Activated T-cell treated with anti-CD3 and anti-CD28 coated beads, Interleukin-2, amount 50 U/mL, for 72 hours (primary cell): ENCODE data around the gene XIRP1. TPM values are rescaled to one million over a fixed set of nuclear protein-coding genes. Genes with fewer than 3 reads are reported as not detected.
A peak's percentile ranks its signal among the peaks of the same experiment; 100 is the strongest.

Experiments used
- ATAC-seq, 2 donors: fragments of 150-1000 bp; cut with Tn5 transposase; replicated peaks in 1 of 2; 2 replicates each; pipeline ENCODE4 v1.10.0; 2021; ENCODE audit warnings: moderate library complexity in 2 of 2, mild to moderate bottlenecking in 1 of 2
- DNase-seq, 2 donors: peaks; one replicate each; pipeline ENCODE4 v3.0.0; 2021 to 2022; ENCODE audit warnings: mixed read lengths in 1 of 2
- H3K27ac Mint-ChIP-seq: one replicate; pipeline ENCODE4 v1.8.0; 2022; ENCODE audit warnings: mild to moderate bottlenecking, moderate library complexity, mixed read lengths
- H3K27me3 Mint-ChIP-seq: one replicate; pipeline ENCODE4 v1.8.0; 2022; ENCODE audit warnings: low read depth, mixed read lengths
- H3K36me3 Mint-ChIP-seq, 2 donors: one replicate each; pipeline ENCODE4 v1.8.0; 2022; ENCODE audit warnings: mixed read lengths in 2 of 2, mild to moderate bottlenecking in 1 of 2; ENCODE audit not compliant: insufficient read depth in 2 of 2
- H3K4me1 Mint-ChIP-seq: one replicate; pipeline ENCODE4 v1.8.0; 2022; ENCODE audit warnings: low read depth, mixed read lengths
- H3K4me3 Mint-ChIP-seq, 2 donors: one replicate each; pipeline ENCODE4 v1.8.0; 2022; ENCODE audit warnings: mild to moderate bottlenecking in 2 of 2, mixed read lengths in 2 of 2, moderate library complexity in 2 of 2
- H3K9me3 Mint-ChIP-seq, 2 donors: one replicate each; pipeline ENCODE4 v1.8.0; 2022; ENCODE audit warnings: mixed read lengths in 2 of 2
- total RNA-seq, 2 donors: library from RNA; stranded (reverse); gene quantifications; one replicate each; pipeline ENCODE4 v1.2.3, GENCODE V29; 2022

The XIRP1 gene
- total RNA-seq, 2 donors from 2014 or later: 0.09 to 0.10 TPM

DNA sequence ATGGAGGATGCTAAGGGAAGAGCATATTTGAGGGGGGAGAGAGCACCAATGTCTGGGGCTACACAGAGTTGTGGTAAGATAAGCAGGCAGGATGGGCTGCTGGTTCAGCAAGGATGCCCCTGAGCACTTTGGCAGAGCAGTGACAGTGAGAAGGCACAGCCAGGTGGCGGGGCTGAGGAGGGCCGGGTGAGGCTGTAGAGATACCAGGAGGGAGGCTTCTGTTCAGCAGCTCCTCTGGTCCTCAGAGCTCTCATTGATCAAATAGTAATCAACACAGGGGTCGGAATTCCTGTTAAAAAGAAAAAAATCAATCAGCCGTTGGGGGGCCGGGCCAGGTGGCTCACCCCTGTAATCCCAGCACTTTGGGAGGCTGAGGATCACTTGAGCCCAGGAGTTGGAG lies 11.5 kb upstream of the XIRP1 start:
- H3K27ac Mint-ChIP-seq: no peak overlapping the region
- no peak overlapping the region for H3K4me3 Mint-ChIP-seq
- peaks cover 8% of the 10 kb centered on the region for H3K4me1 Mint-ChIP-seq
- ATAC-seq (no peak), DNase-seq (no peak)
- H3K9me3 Mint-ChIP-seq: no peaks in the 10 kb centered on the region
- H3K36me3 Mint-ChIP-seq: no peaks in the 10 kb centered on the region
- H3K27me3 Mint-ChIP-seq: peaks cover 33% of the 10 kb centered on the region

DNA sequence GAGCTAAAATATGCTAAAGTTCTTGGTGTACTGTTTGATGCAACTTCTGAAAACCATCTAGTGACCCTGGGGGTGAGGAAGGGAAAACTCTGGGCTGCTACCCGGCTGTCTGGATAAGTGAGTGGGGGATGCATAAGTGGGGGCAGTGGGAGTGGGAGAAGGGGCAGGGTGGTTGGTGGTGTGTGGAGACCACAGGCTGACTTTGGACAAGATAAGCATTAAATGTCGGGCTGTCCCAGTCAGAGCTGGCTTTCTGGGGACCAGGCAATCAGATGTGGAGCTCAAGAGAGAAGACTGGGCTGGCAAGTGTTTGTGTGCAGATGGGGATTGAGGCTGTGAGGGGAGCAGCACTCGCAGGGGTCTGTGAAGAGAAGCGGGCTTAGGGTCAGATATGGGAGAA lies 11.0 kb upstream of the XIRP1 start:
- no peak overlapping the region for H3K4me3 Mint-ChIP-seq
- ATAC-seq (no peak), DNase-seq (no peak)
- no peaks in the 10 kb centered on the region for H3K36me3 Mint-ChIP-seq
- H3K27ac Mint-ChIP-seq: no peak overlapping the region
- peaks cover 33% of the 10 kb centered on the region for H3K27me3 Mint-ChIP-seq
- H3K9me3 Mint-ChIP-seq: no peaks in the 10 kb centered on the region
- H3K4me1 Mint-ChIP-seq: peaks cover 7% of the 10 kb centered on the region

DNA sequence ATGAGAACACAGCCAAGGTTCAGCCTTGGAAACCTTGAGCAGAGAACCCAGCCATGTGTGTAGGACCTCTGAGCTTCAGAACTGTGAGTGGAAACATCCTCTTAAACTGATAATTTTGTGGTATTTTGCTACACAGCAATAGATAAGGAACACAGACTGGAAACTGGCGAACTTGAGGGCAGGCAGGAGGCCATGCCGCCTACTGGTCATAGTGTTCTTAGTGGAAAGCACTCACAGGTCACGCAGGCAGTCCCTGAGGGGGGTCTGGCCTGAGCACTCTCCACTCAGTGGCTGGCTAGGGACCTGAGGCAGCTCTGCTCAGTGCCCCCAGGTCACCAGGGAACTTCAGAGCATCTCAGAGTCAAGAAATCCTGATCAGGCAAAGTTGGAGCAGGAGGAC lies 9.7 kb upstream of the XIRP1 start:
- peaks cover 32% of the 10 kb centered on the region for H3K27me3 Mint-ChIP-seq
- ATAC-seq (no peak), DNase-seq (no peak)
- H3K4me1 Mint-ChIP-seq: no peaks in the 10 kb centered on the region
- H3K9me3 Mint-ChIP-seq: no peaks in the 10 kb centered on the region
- H3K36me3 Mint-ChIP-seq: no peaks in the 10 kb centered on the region
- no peak overlapping the region for H3K27ac Mint-ChIP-seq
- no peak overlapping the region for H3K4me3 Mint-ChIP-seq

DNA sequence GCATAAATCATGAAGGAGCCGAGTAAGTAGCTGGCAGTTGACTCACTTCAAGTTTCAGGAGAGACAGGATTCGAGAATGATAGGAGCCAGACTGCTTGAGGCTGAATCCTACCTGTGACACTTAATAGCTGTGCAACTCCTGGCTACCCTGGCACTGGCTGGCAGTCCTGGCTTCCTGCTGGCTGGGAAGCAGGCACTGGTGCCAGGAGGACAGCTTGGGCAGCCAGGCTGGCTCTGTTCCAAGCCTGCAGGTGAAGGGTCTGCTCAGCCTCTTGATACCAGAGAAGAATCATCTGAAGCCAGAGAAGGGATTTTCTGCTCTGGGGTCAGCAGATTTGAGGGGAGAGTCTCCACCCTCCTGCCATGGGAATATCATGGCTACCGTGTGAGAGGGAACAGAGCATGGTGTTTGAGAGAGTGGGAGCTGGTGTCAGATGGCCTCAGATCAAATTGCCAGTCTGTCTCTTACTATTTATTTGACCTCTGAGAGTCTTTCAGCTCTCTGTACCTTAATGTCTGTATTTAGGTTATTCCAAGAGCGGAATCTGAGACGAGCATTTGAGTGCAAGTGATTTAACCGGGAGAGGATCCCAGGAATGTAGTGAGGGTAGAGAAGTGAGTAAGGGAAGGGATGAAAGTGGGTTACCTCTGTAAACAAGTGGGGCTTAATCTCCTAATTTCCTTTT lies 4.4 kb upstream of the XIRP1 start:
- Mint-ChIP-seq H3K4me1 (peaks cover 19% of the 10 kb centered on the region), H3K36me3 (peaks cover 0 to 2% of the 10 kb centered on the region in 2 donors), H3K27me3 (peaks cover 16% of the 10 kb centered on the region), H3K4me3 (no peak overlapping the region), H3K27ac (no peak overlapping the region), H3K9me3 (no peaks in the 10 kb centered on the region)
- no peak for DNase-seq
- no peak for ATAC-seq

DNA sequence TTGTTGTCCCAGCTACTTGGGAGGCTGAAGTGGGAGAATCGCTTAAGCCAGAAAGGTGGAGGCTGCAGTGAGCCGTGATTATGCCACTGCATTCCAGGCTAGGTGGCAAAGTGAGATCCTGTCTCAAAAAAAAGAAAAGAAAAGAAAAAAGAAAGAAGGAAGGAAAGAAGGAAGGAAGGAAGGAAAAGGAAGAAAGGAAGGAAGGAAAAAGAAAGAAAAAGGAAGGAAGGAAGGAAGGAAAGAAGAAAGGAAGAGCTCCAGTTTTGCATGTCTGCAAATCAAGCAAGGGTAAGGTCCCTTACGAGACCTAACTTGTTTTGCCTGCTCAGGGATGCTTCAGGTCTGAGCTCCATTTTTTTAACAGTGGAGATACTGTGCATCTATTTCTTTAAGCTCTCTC lies 3.6 kb upstream of the XIRP1 start:
- Mint-ChIP-seq H3K9me3 (no peaks in the 10 kb centered on the region), H3K4me3 (no peak overlapping the region), H3K4me1 (peaks cover 27% of the 10 kb centered on the region), H3K27ac (no peak overlapping the region), H3K27me3 (peaks cover 9% of the 10 kb centered on the region), H3K36me3 (peaks cover 0 to 2% of the 10 kb centered on the region in 2 donors)
- no peak for ATAC-seq
- DNase-seq: no peak

DNA sequence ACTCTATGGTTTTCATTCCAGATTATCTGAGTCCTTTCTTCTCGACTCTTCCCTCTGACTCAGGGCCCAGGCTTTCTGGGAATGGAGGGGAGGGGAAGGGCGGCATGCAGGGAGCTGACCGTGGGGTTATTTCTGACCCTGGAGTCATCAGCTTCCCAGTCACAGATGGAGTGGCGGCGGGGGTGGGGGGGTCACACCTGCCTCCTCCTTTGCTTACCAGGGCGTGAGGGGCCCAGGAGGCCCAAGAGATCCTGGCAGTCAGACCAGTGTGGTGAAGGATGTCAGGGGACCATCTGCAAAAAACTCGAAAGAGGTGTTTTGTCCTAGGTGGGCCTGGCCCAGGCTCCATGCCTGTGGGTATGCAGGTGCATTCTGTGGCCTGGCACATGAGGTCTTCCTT lies 996 bp upstream of the XIRP1 start:
- ATAC-seq (no peak), DNase-seq (no peak)
- Mint-ChIP-seq H3K9me3 (no peaks in the 10 kb centered on the region), H3K36me3 (peaks cover 0 to 2% of the 10 kb centered on the region in 2 donors), H3K27ac (no peak overlapping the region), H3K4me1 (peaks cover 34% of the 10 kb centered on the region), H3K4me3 (no peak overlapping the region), H3K27me3 (peaks cover 7% of the 10 kb centered on the region)

DNA sequence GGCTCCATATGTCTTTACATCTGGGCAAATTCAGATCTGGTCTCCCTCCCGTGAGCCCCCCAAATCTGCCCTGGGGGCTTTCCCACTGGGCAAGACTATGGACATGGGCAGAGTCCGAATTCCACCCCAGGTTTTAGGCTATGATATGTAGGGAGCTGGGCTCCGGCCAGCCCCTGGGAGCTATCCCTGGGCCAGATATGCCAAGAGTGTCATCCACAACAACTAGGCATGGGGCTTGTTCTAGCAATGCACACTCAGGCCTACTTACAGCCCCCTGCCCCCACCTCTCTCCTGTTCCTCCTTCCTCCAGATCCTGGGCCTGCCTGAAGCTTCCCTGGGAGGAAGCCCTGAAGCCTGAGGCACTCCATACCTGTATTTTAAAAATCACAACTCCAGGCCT lies 622 bp downstream of the XIRP1 start:
- Mint-ChIP-seq H3K36me3 (peaks cover 0 to 2% of the 10 kb centered on the region in 2 donors), H3K4me3 (no peak overlapping the region), H3K27me3 (peaks cover under 1% of the 10 kb centered on the region), H3K4me1 (peaks cover 34% of the 10 kb centered on the region), H3K9me3 (no peaks in the 10 kb centered on the region), H3K27ac (no peak overlapping the region)
- ATAC-seq (no peak), DNase-seq (no peak)

DNA sequence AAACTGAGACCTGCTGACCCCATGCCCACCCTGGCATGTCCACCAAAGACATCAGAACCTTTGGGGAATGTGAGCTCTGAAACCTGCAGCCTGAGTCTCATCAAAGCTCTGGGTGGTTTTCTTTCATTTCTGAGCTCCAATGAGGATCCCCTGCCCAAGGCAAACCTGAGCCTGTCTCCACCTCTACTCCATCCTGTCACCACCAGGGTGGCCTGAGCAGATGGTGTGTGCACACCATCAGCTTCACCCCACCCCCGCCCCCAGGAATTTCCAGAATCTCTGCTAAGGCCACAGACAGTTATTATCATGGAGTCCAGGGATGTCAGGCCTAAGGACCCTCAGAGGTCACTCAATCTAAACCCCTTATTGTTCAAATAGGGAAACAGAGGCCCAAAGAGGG lies 1.3 kb downstream of the XIRP1 start:
- no peak for DNase-seq
- Mint-ChIP-seq H3K27me3 (no peaks in the 10 kb centered on the region), H3K4me3 (no peak overlapping the region), H3K27ac (no peak overlapping the region), H3K9me3 (no peaks in the 10 kb centered on the region), H3K36me3 (peaks cover 0 to 2% of the 10 kb centered on the region in 2 donors), H3K4me1 (peaks cover 34% of the 10 kb centered on the region)
- ATAC-seq: no peak

DNA sequence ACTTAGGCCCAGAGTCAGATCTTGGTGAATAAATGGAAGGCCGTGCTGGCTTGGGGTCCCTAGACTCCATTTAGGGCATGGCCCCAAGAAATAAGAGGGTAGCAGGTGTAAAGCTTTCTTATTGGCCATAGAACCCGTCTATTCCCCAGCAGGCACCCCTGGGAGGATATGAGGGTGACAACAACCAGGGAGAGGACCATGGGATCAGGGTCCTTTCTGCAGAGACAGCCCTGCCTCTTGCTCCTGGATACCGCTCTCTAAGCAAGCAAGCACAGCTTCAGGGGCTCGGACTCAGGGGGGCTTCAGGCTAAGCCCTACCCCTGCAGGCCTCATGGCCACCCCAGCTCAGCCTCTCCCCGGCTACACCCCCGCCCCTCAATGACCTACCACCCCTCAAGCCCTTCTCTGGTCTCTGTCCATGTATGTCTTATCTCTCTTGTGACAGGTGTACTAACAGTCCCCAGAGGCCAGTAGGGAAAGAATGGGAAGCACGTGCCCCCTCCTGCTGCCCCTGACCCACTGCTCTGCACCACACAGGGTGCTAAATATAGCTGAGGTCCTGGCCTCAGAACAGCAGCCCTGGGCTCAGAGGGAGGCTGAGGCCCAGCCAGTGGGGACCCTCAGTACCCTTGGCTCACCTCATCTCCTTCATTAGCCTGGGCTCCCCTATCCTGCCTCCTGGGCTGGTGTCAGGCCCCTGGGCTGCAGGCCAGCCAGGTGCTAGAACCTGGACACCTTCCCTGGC lies 1.9 kb downstream of the XIRP1 start:
- H3K36me3 Mint-ChIP-seq: peaks cover 0 to 2% of the 10 kb centered on the region in 2 donors
- no peaks in the 10 kb centered on the region for H3K9me3 Mint-ChIP-seq
- H3K27ac Mint-ChIP-seq: no peak overlapping the region
- DNase-seq (no peak), ATAC-seq (no peak)
- peaks cover 32% of the 10 kb centered on the region for H3K4me1 Mint-ChIP-seq
- H3K4me3 Mint-ChIP-seq: no peak overlapping the region
- no peaks in the 10 kb centered on the region for H3K27me3 Mint-ChIP-seq

DNA sequence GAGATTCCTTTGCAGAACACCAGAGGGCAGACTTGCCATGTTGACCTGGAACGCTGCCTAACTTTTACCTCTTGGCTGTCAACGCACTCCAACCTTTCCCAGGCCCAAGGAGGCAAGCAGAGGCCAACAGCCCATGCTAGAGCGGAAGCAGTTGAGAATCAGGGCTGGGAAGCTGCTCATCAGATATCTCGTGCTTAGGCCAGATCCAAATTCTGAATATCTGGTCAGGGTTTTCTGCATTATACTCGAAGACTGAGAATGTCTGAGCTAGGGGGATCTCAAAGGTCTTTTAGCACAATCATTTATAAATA lies 2.5 kb downstream of the XIRP1 start:
- ATAC-seq: peak; percentile 45 to 55
- Mint-ChIP-seq H3K4me1 (peaks cover 29% of the 10 kb centered on the region), H3K9me3 (no peaks in the 10 kb centered on the region), H3K36me3 (peaks cover 0 to 2% of the 10 kb centered on the region in 2 donors), H3K27ac (no peak overlapping the region), H3K4me3 (no peak overlapping the region), H3K27me3 (no peaks in the 10 kb centered on the region)
- DNase-seq: peak; percentile 48 to 60

DNA sequence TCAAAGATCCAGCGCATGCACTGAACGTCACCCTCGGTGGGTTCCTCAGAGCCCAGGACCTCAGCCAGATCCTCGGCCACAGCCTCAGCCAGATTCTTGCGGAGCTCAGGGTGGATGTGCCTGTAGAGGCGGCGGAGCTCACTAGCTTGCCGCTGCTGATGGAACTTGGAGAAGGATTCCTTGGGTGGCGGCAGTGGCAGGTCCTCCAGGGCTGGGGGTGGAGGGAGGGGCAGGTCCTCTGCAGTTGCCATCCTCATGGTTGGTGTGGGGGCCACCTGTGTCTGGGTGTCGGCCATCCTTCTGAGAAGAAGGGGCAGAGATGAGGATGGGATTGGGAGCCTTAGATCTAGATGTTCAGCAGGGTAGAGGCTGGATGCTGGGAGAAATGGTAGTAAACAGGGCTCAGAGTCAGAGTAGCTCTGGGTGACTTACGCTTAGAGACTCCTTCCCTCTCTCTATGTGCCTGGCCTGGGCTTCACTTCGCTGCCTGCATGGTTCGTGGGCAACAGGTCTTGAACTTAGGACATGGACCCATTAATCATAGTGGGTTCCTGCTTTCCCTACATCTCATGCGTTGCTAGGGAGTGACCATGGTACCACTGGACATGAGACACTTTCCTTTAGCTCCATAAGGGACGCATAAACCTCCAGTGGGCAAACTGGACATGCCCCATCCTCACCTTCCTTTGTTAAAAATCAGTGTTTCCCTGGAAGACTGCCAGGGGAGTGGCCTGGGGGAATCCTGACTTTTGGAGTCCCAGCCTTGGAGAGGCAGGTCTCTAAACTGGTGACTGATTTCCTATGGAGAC lies 3.0 kb downstream of the XIRP1 start:
- no peak for DNase-seq
- peaks cover 33% of the 10 kb centered on the region for H3K4me1 Mint-ChIP-seq
- H3K4me3 Mint-ChIP-seq: no peak overlapping the region
- H3K36me3 Mint-ChIP-seq: peaks cover 0 to 2% of the 10 kb centered on the region in 2 donors
- H3K9me3 Mint-ChIP-seq: no peaks in the 10 kb centered on the region
- no peaks in the 10 kb centered on the region for H3K27me3 Mint-ChIP-seq
- H3K27ac Mint-ChIP-seq: no peak overlapping the region
- ATAC-seq: no peak

DNA sequence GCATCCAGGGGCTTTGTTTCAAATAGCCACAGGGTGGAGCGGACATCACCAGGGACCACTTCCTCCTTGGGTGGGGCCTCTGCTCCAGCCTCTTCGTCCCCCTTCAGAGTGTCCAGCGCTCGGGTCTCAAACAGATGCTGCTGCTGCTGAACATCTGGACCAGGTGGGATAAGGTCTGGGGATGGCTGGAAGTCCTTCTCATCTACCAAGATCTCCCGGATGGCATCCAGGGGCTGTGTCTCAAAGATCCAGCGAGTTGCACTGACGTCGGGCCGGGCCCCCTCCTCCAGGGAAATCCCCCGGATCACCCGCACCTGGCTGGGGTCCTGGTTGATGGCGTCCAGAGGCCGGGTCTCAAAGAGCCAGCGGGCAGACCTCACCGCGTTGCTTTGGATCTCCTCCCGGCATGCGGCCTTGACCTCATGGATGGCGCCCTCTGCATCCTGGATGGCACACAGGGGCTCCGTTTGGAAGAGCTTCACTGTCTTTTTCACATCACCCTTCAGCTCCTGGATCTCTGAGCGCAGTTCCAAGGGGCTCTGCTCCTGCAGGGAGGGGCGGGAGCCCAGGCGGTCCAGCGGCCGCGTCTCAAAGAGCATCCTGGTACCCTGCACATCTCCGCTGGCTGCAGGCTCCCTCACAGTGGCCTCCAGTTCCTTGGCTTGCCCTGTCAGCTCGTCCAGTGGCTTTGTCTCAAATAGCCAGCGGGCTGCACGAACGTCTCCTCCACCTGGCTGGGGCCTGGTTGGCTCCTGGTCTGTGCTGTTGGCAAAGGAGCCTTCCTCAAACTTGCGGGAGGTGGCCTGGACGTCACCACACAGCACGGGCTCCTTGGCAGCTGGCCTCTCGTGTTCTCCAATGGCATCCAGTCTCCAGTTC lies 3.9 kb downstream of the XIRP1 start:
- H3K4me1 Mint-ChIP-seq: peaks cover 34% of the 10 kb centered on the region
- H3K9me3 Mint-ChIP-seq: no peaks in the 10 kb centered on the region
- no peak for DNase-seq
- no peak overlapping the region for H3K27ac Mint-ChIP-seq
- no peak for ATAC-seq
- no peaks in the 10 kb centered on the region for H3K27me3 Mint-ChIP-seq
- no peaks in the 10 kb centered on the region for H3K36me3 Mint-ChIP-seq
- H3K4me3 Mint-ChIP-seq: no peak overlapping the region
